HepG2 (cell line): ENCODE data around the gene ACSL3. TPM values are rescaled to one million over a fixed set of nuclear protein-coding genes. Genes with fewer than 3 reads are reported as not detected.

ENCODE experiments used
- ATAC-seq: fragments of 200-7000 bp; cut with Tn5 transposase; 3 replicates; pipeline ENCODE4 v1.9.1; 2020; ENCODE audit warnings: mild to moderate bottlenecking, moderate library complexity
- BruUV-seq: library from RNA; stranded (reverse); fragments of 400-500 nt; replicated peaks from 2 replicates; lab custom pipeline; 2021; lab: Mats Ljungman, UMichigan
- CTCF ChIA-PET: fragments of 300-600 bp; formaldehyde crosslinking; extraction: SDS; loops from one replicate; lab custom pipeline; 2021; ENCODE audit warnings: low total read pairs, inconsistent platforms, low intra/inter-chr PET ratio; lab: Yijun Ruan, JAX
- POLR2A ChIA-PET: fragments of 350-600 bp; sonication (Branson Sonifier 250); formaldehyde crosslinking; loops from one replicate; lab custom pipeline; 2020; ENCODE audit warnings: antibody characterized with exemption, inconsistent platforms; lab: Yijun Ruan, JAX
- DNase-seq: peaks from one replicate; pipeline ENCODE4 v3.0.0-alpha.2; 2015; ENCODE audit warnings: low spot score
- FAIRE-seq: peaks from 3 replicates; lab custom pipeline; 2011; peaks lifted over from hg19 to GRCh38; lab: Jason Lieb, UNC
- H2AFZ ChIP-seq: one replicate; pipeline ENCODE4 v1.6.1; 2011; ENCODE audit warnings: low read length, inconsistent platforms
- H3K27ac ChIP-seq: fragments of 300-600 bp; 3 replicates; pipeline ENCODE4 v1.8.0; 2011; ENCODE audit warnings: mixed run types, mild to moderate bottlenecking, mixed read lengths, low read length, inconsistent platforms; ENCODE audit not compliant: insufficient read depth; ENCODE audit errors: extremely low read length
- H3K27me3 ChIP-seq, 2 experiments: fragments of 200-600 bp in 1 of 2; 2 replicates in 1 of 2; 3 replicates in 1 of 2; pipeline versions ENCODE4 v1.6.0 to v1.8.0; 2011; ENCODE audit warnings: low read length in 2 of 2, mild to moderate bottlenecking in 2 of 2, moderate library complexity in 2 of 2, inconsistent platforms in 1 of 2; ENCODE audit not compliant: insufficient read depth in 2 of 2, control insufficient read depth in 1 of 2
- H3K36me3 ChIP-seq, 2 experiments: fragments of 200-600 bp in 1 of 2; replicated peaks in 1 of 2; 2 replicates in 1 of 2; 3 replicates in 1 of 2; pipeline versions ENCODE4 v1.5.1 to v1.8.0; 2011; ENCODE audit warnings: low read length in 2 of 2, inconsistent platforms in 1 of 2; ENCODE audit not compliant: insufficient read depth in 2 of 2, control insufficient read depth in 1 of 2
- H3K4me1 ChIP-seq: 2 replicates; pipeline ENCODE4 v1.5.1; 2012; ENCODE audit warnings: low read length, inconsistent platforms; ENCODE audit not compliant: insufficient read depth
- H3K4me2 ChIP-seq: 2 replicates; pipeline ENCODE4 v1.6.0; 2011; ENCODE audit warnings: low read depth, low read length, inconsistent platforms
- H3K4me3 ChIP-seq, 3 experiments: fragments of 200-600 bp in 1 of 3; sonication (generic), shearing (Covaris generic) in 1 of 3; replicated peaks in 1 of 3; 2 replicates each; pipeline ENCODE4 v1.5.1; 2011 to 2016; ENCODE audit warnings: low read length in 3 of 3, inconsistent platforms in 2 of 3, low read depth in 2 of 3, mild to moderate bottlenecking in 2 of 3, control low read depth in 1 of 3, mixed read lengths in 1 of 3; ENCODE audit not compliant: insufficient read depth in 1 of 3
- H3K79me2 ChIP-seq: one replicate; pipeline ENCODE4 v1.6.1; 2011; ENCODE audit warnings: low read length, inconsistent platforms; ENCODE audit not compliant: insufficient read depth
- H3K9ac ChIP-seq: 2 replicates; pipeline ENCODE4 v1.6.0; 2011; ENCODE audit warnings: mild to moderate bottlenecking, low read depth, low read length, inconsistent platforms; ENCODE audit not compliant: insufficient read depth
- H3K9me3 ChIP-seq: 2 replicates; pipeline ENCODE4 v1.5.1; 2012; ENCODE audit warnings: mild to moderate bottlenecking, low read length
- H4K20me1 ChIP-seq: 2 replicates; pipeline ENCODE4 v1.6.0; 2011; ENCODE audit warnings: inconsistent platforms, mild to moderate bottlenecking, low read length, moderate library complexity; ENCODE audit not compliant: insufficient read depth
- GABPB1 ChIP-seq: IDR thresholded peaks from 2 replicates; pipeline ENCODE4 v1.6.1; 2016; ENCODE audit warnings: mild to moderate bottlenecking, missing genetic modification reagents, moderate library complexity, missing compliant biosample characterization
- NKX3-1 ChIP-seq: sonication (generic); formaldehyde crosslinking; IDR thresholded peaks from 2 replicates; pipeline ENCODE4 v1.5.0; 2020; ENCODE audit warnings: missing genetic modification reagents
- POLR2AphosphoS5 ChIP-seq: IDR thresholded peaks from 2 replicates; pipeline ENCODE4 v1.6.1; 2012; ENCODE audit warnings: low read depth, low read length
- RBM22 ChIP-seq: fragments of 200-400 bp; formaldehyde crosslinking; optimal IDR thresholded peaks from 2 replicates; pipeline ENCODE3; 2017; ENCODE audit warnings: mild to moderate bottlenecking, low read length, moderate library complexity
- ZNF713 ChIP-seq: sonication (generic); formaldehyde crosslinking; IDR thresholded peaks from 2 replicates; pipeline ENCODE4 v1.4.0; 2020; ENCODE audit warnings: mild to moderate bottlenecking, missing genetic modification reagents
- WGBS: methylation state at CpG from one replicate; pipeline ENCODE4 v1.1.6; 2017; ENCODE audit warnings: low lambda C conversion rate; 5-methylcytosine and 5-hydroxymethylcytosine counted together
- in situ Hi-C: cut with HindIII; loops from 2 replicates; pipeline ENCODE4 v1.10.0; 2017; ENCODE audit warnings: low pct_unique_long_range_greater_than_20kb; ENCODE audit not compliant: extremely low pct_ligation_motif_present
- intact Hi-C: fragments of 100-400 bp; cut with micrococcal nuclease; formaldehyde crosslinking; loops from one replicate; pipeline ENCODE4 v1.10.0; 2022; ENCODE audit not compliant: unreplicated experiment
- polyA plus RNA-seq, 8 experiments: library from polyadenylated mRNA; depleted of rRNA in 3 of 8; stranded (reverse) in 7 of 8; unstranded in 1 of 8; fragments of >200 nt; fragmentation: Illumina TruSeq in 4 of 8; extraction: Trizol in 4 of 8; gene quantifications; 2 replicates each; pipeline versions ENCODE4 v1.2.1 to v1.2.3, GENCODE V29; 2011 to 2016; ENCODE audit warnings: low read depth in 4 of 8, missing spikeins in 1 of 8, mixed read lengths in 1 of 8; ENCODE audit not compliant: insufficient read depth in 1 of 8
- total RNA-seq, 5 experiments: library from RNA; depleted of rRNA; stranded (reverse); fragments of >200 nt; fragmentation: Illumina TruSeq; extraction: Trizol; gene quantifications; 2 replicates each; pipeline ENCODE4 v1.2.3, GENCODE V29; 2016; ENCODE audit warnings: low read depth in 1 of 5

Gene ACSL3
- total and polyA plus RNA-seq, 2 of the 13 experiments (the other 11 are each of a cell fraction or from before 2014, with no cell fraction given): 305 to 365 TPM

DNA sequence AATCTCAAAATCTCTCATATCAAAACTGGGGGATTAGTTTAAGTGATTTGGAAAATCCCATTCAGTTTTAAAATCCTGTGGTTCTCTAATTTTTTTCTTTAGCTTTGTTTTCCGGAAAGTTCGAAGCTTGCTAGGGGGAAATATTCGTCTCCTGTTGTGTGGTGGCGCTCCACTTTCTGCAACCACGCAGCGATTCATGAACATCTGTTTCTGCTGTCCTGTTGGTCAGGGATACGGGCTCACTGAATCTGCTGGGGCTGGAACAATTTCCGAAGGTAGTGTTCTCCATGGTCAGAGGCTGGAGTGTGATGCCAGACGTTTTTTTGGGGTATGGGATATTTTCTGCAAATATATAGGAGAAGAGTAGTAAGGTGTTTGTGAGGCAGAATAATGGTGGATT lies 66.1 kb downstream of the ACSL3 start:
- no peak for FAIRE-seq
- no TSS peak for BruUV-seq
- CTCF ChIA-PET: interaction anchor here (1.2 kb wide), 1 partner anchor 236 kb away, joined by 3 read pairs; no protein-coding TSS in a partner anchor

GRCh38 chr2:222927600-222927999 lies 66.8 kb downstream of the ACSL3 start:
- 0 out of 2 replicates have a peak, but pooled peaks cover 3% of the 10 kb centered on the region for H4K20me1 ChIP-seq
- intact Hi-C loops: no loop called here
- no peak overlapping the region for H3K4me2 ChIP-seq
- peaks cover 19 to 83% of the 10 kb centered on the region in 2 experiments for H3K36me3 ChIP-seq
- POLR2A ChIA-PET: no interaction called here
- H3K9ac ChIP-seq: no peak overlapping the region
- DNase-seq (no peak), FAIRE-seq (no peak), ATAC-seq (no peak)
- no TSS peak for BruUV-seq
- no peak overlapping the region for H3K27ac ChIP-seq
- no peaks in the 10 kb centered on the region for H3K4me1 ChIP-seq
- peaks cover 9% of the 10 kb centered on the region for H3K79me2 ChIP-seq
- no peak overlapping the region for H2AFZ ChIP-seq
- H3K4me3 ChIP-seq: no peak overlapping the region
- in situ Hi-C loops: no loop called here
- CTCF ChIA-PET: interaction anchor here (1.2 kb wide), 1 partner anchor 237 kb away, joined by 3 read pairs; no protein-coding TSS in a partner anchor
- peak; percentile 47 for TF ChIP-seq RBM22
- TF ChIP-seq ZNF713 (CRISPR knock-in tag): no peak
- no peak for TF ChIP-seq NKX3-1 (CRISPR knock-in tag)
- 95% methylated on average over 5 of the region's 5 CpGs for WGBS
- H3K27me3 ChIP-seq: no peaks in the 10 kb centered on the region
- no peaks in the 10 kb centered on the region for H3K9me3 ChIP-seq

More for the DNA sequence above, 66.1 kb downstream of the ACSL3 start:
- no peaks in the 10 kb centered on the region for H3K4me1 ChIP-seq
- intact Hi-C loops: no loop called here
- ATAC-seq (no peak), DNase-seq (no peak)
- peaks cover 21 to 85% of the 10 kb centered on the region in 2 experiments for H3K36me3 ChIP-seq
- in situ Hi-C loops: no loop called here
- H3K4me3 ChIP-seq: no peak overlapping the region
- no peak overlapping the region for H3K9ac ChIP-seq
- no peak overlapping the region for H3K4me2 ChIP-seq
- no peak overlapping the region for H3K27ac ChIP-seq
- H3K27me3 ChIP-seq: no peaks in the 10 kb centered on the region
- TF ChIP-seq RBM22: peak; percentile 96
- no peak for TF ChIP-seq GABPB1
- TF ChIP-seq POLR2AphosphoS5: 0 out of 2 replicates have a peak, but pooled peaks have one; percentile 27
- H2AFZ ChIP-seq: no peak overlapping the region
- POLR2A ChIA-PET: no interaction called here
- WGBS: 96% methylated on average over 9 of the region's 9 CpGs
- peaks cover 15% of the 10 kb centered on the region for H3K79me2 ChIP-seq
- no peaks in the 10 kb centered on the region for H3K9me3 ChIP-seq
- 0 out of 2 replicates have a peak, but pooled peaks cover 3% of the 10 kb centered on the region for H4K20me1 ChIP-seq
